DND-41 (cell line): ENCODE results near the gene CCL5.

ENCODE experiments used
- CTCF ChIP-seq: IDR thresholded peaks from 2 replicates; pipeline ENCODE4 v1.5.1; 2012; ENCODE audit warnings: borderline replicate concordance, low read length, moderate library complexity, mild to moderate bottlenecking; ENCODE audit not compliant: poor library complexity, severe bottlenecking; ENCODE audit errors: extremely low read depth
- EZH2 ChIP-seq: IDR thresholded peaks from 3 replicates; pipeline ENCODE4 v1.6.1; 2012; ENCODE audit warnings: borderline replicate concordance, low read depth, mild to moderate bottlenecking, moderate library complexity, low read length, inconsistent platforms; ENCODE audit not compliant: severe bottlenecking

GRCh38 chr17:35875800-35876139 lies 4.4 kb downstream of the CCL5 start:
- TF ChIP-seq CTCF (no peak), EZH2 (no peak)
